Measurements from ENCODE around the gene GLP1R.

Gene GLP1R

GRCh38 chr6:39044181-39044580 is 4.4 kb upstream of the GLP1R start:
- no peak for DNase-seq (ENCODE audit: low read depth)

GRCh38 chr6:39047434-39048327 is 900 bp upstream of the GLP1R start:
- no peak for DNase-seq (ENCODE audit: low read depth)

- no peak for DNase-seq (ENCODE audit: low read depth)
Observed at GRCh38 chr6:39049575-39050283, 1.1 kb downstream of the GLP1R start.

GRCh38 chr6:39050453-39051112 is 2.0 kb downstream of the GLP1R start:
- no peak for DNase-seq (ENCODE audit: low read depth)

- no peak for DNase-seq (ENCODE audit: low read depth)
Observed at GRCh38 chr6:39051399-39052122, 3.0 kb downstream of the GLP1R start.

- no peak for DNase-seq (ENCODE audit: low read depth)
Observed at GRCh38 chr6:39053016-39053624, 4.5 kb downstream of the GLP1R start.

- DNase-seq (ENCODE audit: low read depth), result no peak
Observed at GRCh38 chr6:39053854-39054576, 5.4 kb downstream of the GLP1R start.

- DNase-seq (ENCODE audit: low read depth), result no peak
Observed at GRCh38 chr6:39054577-39055142, 6.1 kb downstream of the GLP1R start.

- no peak for DNase-seq (ENCODE audit: low read depth)
Observed at GRCh38 chr6:39055661-39056060, 7.1 kb downstream of the GLP1R start.

- no peak for DNase-seq (ENCODE audit: low read depth)
Observed at GRCh38 chr6:39056191-39056590, 7.6 kb downstream of the GLP1R start.

GRCh38 chr6:39056681-39057080 is 8.1 kb downstream of the GLP1R start:
- no peak for DNase-seq (ENCODE audit: low read depth)

- no peak for DNase-seq (ENCODE audit: low read depth)
Observed at GRCh38 chr6:39057251-39058155, 8.9 kb downstream of the GLP1R start.

- DNase-seq (ENCODE audit: low read depth), result no peak
Observed at GRCh38 chr6:39058471-39059147, 10.0 kb downstream of the GLP1R start.

- no peak for DNase-seq (ENCODE audit: low read depth)
Observed at GRCh38 chr6:39059496-39060310, 11.1 kb downstream of the GLP1R start.

GRCh38 chr6:39060467-39061160 is 12.0 kb downstream of the GLP1R start:
- DNase-seq (ENCODE audit: low read depth), result no peak

GRCh38 chr6:39061182-39061581 is 12.6 kb downstream of the GLP1R start:
- no peak for DNase-seq (ENCODE audit: low read depth)

- DNase-seq (ENCODE audit: low read depth), result no peak
Observed at GRCh38 chr6:39061588-39061987, 13.0 kb downstream of the GLP1R start.
